Endothelial cell of umbilical vein (primary cell): ENCODE data around the gene ENOX2. TPM values are rescaled to one million over a fixed set of nuclear protein-coding genes. Genes with fewer than 3 reads are reported as not detected.

ENCODE experiments used
- BruUV-seq: library from RNA; stranded (reverse); fragments of 400-500 nt; replicated peaks from 2 replicates; lab custom pipeline; 2021; lab: Mats Ljungman, UMichigan
- CTCF ChIA-PET: fragments of 300-600, 350-600 bp; sonication (Branson Sonifier 250); formaldehyde crosslinking; loops from one replicate; lab custom pipeline; 2021; ENCODE audit warnings: antibody characterized with exemption, inconsistent platforms; lab: Charles Lee
- POLR2A ChIA-PET: fragments of 300-600, 350-600 bp; sonication (Branson Sonifier 250); formaldehyde crosslinking; loops from one replicate; lab custom pipeline; 2021; ENCODE audit warnings: antibody characterized with exemption, inconsistent platforms; lab: Charles Lee
- DNase-seq: peaks from one replicate; pipeline ENCODE4 v3.0.0-alpha.2; 2011; ENCODE audit warnings: low read depth, low spot score
- FAIRE-seq: peaks from 2 replicates; lab custom pipeline; 2011; peaks lifted over from hg19 to GRCh38; lab: Jason Lieb, UNC
- H2AFZ ChIP-seq: 2 replicates; pipeline ENCODE4 v1.6.0; 2012; ENCODE audit warnings: low read depth, low read length, control low read depth, inconsistent platforms
- H3K27ac ChIP-seq: 2 replicates; pipeline ENCODE4 v1.5.1; 2011; ENCODE audit warnings: low read depth, mild to moderate bottlenecking, control low read depth, low read length, moderate library complexity; ENCODE audit not compliant: insufficient read depth
- H3K27me3 ChIP-seq, 2 experiments: 2 replicates each; pipeline versions ENCODE4 v1.6.0 to v1.6.1; 2011; ENCODE audit warnings: low read length in 2 of 2, mixed read lengths in 1 of 2; ENCODE audit not compliant: control insufficient read depth in 2 of 2, insufficient read depth in 2 of 2
- H3K36me3 ChIP-seq, 2 experiments: 2 replicates in 1 of 2; 3 replicates in 1 of 2; pipeline ENCODE4 v1.5.1; 2011; ENCODE audit warnings: low read length in 2 of 2, mild to moderate bottlenecking in 1 of 2, moderate library complexity in 1 of 2; ENCODE audit not compliant: control insufficient read depth in 2 of 2, insufficient read depth in 2 of 2; ENCODE audit errors: extremely low read depth in 1 of 2
- H3K4me1 ChIP-seq: 3 replicates; pipeline ENCODE4 v1.5.1; 2011; ENCODE audit warnings: mild to moderate bottlenecking, low read length; ENCODE audit not compliant: control insufficient read depth, insufficient read depth; ENCODE audit errors: extremely low read depth
- H3K4me2 ChIP-seq: 2 replicates; pipeline ENCODE4 v1.6.1; 2011; ENCODE audit warnings: low read length, control low read depth, mixed read lengths; ENCODE audit not compliant: insufficient read depth
- H3K4me3 ChIP-seq, 3 experiments: fragments of 200-600 bp in 1 of 3; sonication (generic), shearing (Covaris generic) in 1 of 3; replicated peaks in 1 of 3; 2 replicates each; pipeline ENCODE4 v1.5.1; 2011 to 2016; ENCODE audit warnings: control low read depth in 3 of 3, low read length in 3 of 3, mild to moderate bottlenecking in 2 of 3, inconsistent platforms in 1 of 3, low read depth in 1 of 3, moderate library complexity in 1 of 3; ENCODE audit not compliant: insufficient read depth in 1 of 3
- H3K79me2 ChIP-seq: 2 replicates; pipeline ENCODE4 v1.6.0; 2012; ENCODE audit warnings: low read length, inconsistent platforms; ENCODE audit not compliant: control insufficient read depth, insufficient read depth
- H3K9ac ChIP-seq: replicated peaks from 2 replicates; pipeline ENCODE3; 2011; ENCODE audit warnings: low read length, control low read depth; ENCODE audit not compliant: insufficient read depth; ENCODE audit errors: extremely low read depth
- H3K9me1 ChIP-seq: replicated peaks from 3 replicates; pipeline ENCODE4 v1.6.0; 2011; ENCODE audit warnings: mild to moderate bottlenecking, low read length; ENCODE audit not compliant: control insufficient read depth, insufficient read depth; ENCODE audit errors: extremely low read depth
- H3K9me3 ChIP-seq: replicated peaks from 2 replicates; pipeline ENCODE4 v1.5.1; 2012; ENCODE audit warnings: low read length, inconsistent platforms; ENCODE audit not compliant: control insufficient read depth, insufficient read depth
- H4K20me1 ChIP-seq: replicated peaks from 2 replicates; pipeline ENCODE3; 2011; ENCODE audit warnings: mild to moderate bottlenecking, low read length; ENCODE audit not compliant: control insufficient read depth, insufficient read depth; ENCODE audit errors: extremely low read depth
- EZH2 ChIP-seq: IDR thresholded peaks from 2 replicates; pipeline ENCODE4 v1.6.1; 2012; ENCODE audit warnings: borderline replicate concordance, low read depth, mild to moderate bottlenecking, moderate library complexity, low read length, inconsistent platforms; ENCODE audit not compliant: severe bottlenecking
- FOS ChIP-seq: IDR thresholded peaks from 2 replicates; pipeline ENCODE4 v1.6.1; 2011; ENCODE audit warnings: mild to moderate bottlenecking, low read length, moderate library complexity, borderline replicate concordance; ENCODE audit not compliant: insufficient read depth
- GATA2 ChIP-seq: IDR thresholded peaks from 2 replicates; pipeline ENCODE4 v1.7.0; 2011; ENCODE audit warnings: low read depth, mild to moderate bottlenecking, moderate library complexity, mixed read lengths, low read length; ENCODE audit not compliant: insufficient read length, insufficient read depth
- JUN ChIP-seq: IDR thresholded peaks from 2 replicates; pipeline ENCODE4 v1.6.1; 2011; ENCODE audit warnings: borderline replicate concordance, low read depth; ENCODE audit not compliant: insufficient read length, insufficient read depth
- MYC ChIP-seq: IDR thresholded peaks from one replicate; pipeline ENCODE4 v1.6.1; 2011; ENCODE audit warnings: mild to moderate bottlenecking, low read depth, low read length
- POLR2A ChIP-seq: IDR thresholded peaks from 2 replicates; pipeline ENCODE4 v1.6.1; 2012; ENCODE audit warnings: low read depth, mild to moderate bottlenecking, control low read depth, low read length
- POLR2AphosphoS5 ChIP-seq: IDR thresholded peaks from 2 replicates; pipeline ENCODE4 v1.6.1; 2012; ENCODE audit warnings: low read depth, mild to moderate bottlenecking, control low read depth, low read length, moderate library complexity; ENCODE audit not compliant: insufficient read depth
- dilution Hi-C: fragments of 300-500 bp; cut with MboI; formaldehyde crosslinking; loops from one replicate; pipeline ENCODE4 v1.15.0; 2019; ENCODE audit warnings: low sequenced_read_pairs; ENCODE audit not compliant: extremely low pct_ligation_motif_present
- intact Hi-C: fragments of 100-400 bp; cut with micrococcal nuclease; formaldehyde crosslinking; loops from one replicate; pipeline ENCODE4 v1.10.0; 2022
- polyA plus RNA-seq, 4 experiments: library from polyadenylated mRNA; depleted of rRNA in 3 of 4; stranded (reverse) in 3 of 4; unstranded in 1 of 4; fragments of >200 nt; gene quantifications; 2 replicates each; pipeline versions ENCODE4 v1.2.1 to v1.2.3, GENCODE V29; 2011 to 2012; ENCODE audit warnings: missing spikeins in 1 of 4
- total RNA-seq: library from RNA; stranded (reverse); gene quantifications from 2 replicates; pipeline ENCODE4 v1.2.3, GENCODE V29; 2021
- TF ChIP-seq, protein P1 (sequence below), 2 donors: IDR thresholded peaks; 1 replicate in 1 of 2; 2 replicates in 1 of 2; pipeline ENCODE4 v1.5.1; 2011; ENCODE audit warnings: low read length in 2 of 2, mild to moderate bottlenecking in 2 of 2, moderate library complexity in 2 of 2, control low read depth in 1 of 2, inconsistent platforms in 1 of 2, low read depth in 1 of 2; ENCODE audit not compliant: insufficient read depth in 1 of 2; ENCODE audit errors: extremely low read depth in 1 of 2
- TF ChIP-seq, protein P2 (sequence below): IDR thresholded peaks from 2 replicates; pipeline ENCODE4 v1.6.1; 2011; ENCODE audit not compliant: insufficient read depth, insufficient read length

Gene ENOX2
- total and polyA plus RNA-seq, 2 donors (not counting 3 experiments of a cell fraction or from before 2014, with no cell fraction given) = 5.5 to 13.1 TPM

DNA sequence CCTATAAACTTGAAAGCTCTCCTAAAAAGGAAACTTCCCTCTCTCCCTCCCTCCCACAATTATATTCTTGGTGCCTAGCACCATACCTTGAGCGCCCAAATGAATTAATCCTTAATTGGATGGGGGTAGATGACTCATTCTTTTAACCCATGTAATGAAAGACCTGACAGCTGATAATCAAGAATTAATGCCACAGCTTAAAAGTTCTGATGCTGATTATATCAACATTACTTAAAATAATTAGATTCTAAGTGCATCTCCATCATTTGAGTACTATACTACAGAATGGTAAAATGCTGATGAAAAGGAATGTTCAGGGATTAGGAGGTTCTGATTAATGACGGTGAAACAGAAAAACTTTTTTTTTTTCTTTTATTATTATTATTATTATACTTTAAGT lies 117.0 kb downstream of the ENOX2 start:
- no peak for TF ChIP-seq POLR2AphosphoS5
- TF ChIP-seq EZH2 = no peak
- H3K9me3 ChIP-seq = no peaks in the 10 kb centered on the region
- no peaks in the 10 kb centered on the region for H3K27me3 ChIP-seq
- intact Hi-C loops = no loop called here
- no peak overlapping the region for H3K27ac ChIP-seq
- dilution Hi-C loops = no loop called here
- no peaks in the 10 kb centered on the region for H3K79me2 ChIP-seq
- no peak overlapping the region for H3K4me2 ChIP-seq
- no peaks in the 10 kb centered on the region for H3K9me1 ChIP-seq
- no peak overlapping the region for H3K9ac ChIP-seq
- POLR2A ChIA-PET = no interaction called here
- CTCF ChIA-PET = no interaction called here
- H2AFZ ChIP-seq = no peak overlapping the region
- H3K36me3 ChIP-seq = no peaks in the 10 kb centered on the region
- FAIRE-seq = no peak
- H3K4me3 ChIP-seq = no peak overlapping the region
- no peaks in the 10 kb centered on the region for H3K4me1 ChIP-seq
- BruUV-seq = no TSS peak
- H4K20me1 ChIP-seq = no peaks in the 10 kb centered on the region
- DNase-seq = no peak

DNA sequence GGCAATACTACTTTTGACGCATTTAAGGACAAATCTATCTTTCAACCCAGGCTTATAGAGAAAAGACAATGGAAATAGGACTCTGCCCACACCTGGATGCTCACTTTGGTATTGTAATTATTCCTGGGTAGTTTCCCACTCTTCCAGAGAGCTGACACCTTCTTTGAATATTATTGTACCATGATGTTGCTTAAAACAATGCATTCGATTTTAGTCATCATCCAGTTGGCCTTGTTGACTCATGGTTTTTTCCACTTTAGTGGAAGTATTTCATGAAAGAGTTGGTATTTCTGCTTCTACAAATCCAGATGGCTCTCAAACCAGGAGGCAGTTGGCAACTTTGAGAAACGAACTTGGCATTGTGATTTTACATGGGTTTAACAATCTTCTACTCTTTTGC lies 124.2 kb downstream of the ENOX2 start:
- no peaks in the 10 kb centered on the region for H3K79me2 ChIP-seq

More for the DNA sequence above, 124.2 kb downstream of the ENOX2 start:
- Histone ChIP-seq H3K27ac (no peak overlapping the region), H3K4me2 (no peak overlapping the region), H3K9me3 (no peaks in the 10 kb centered on the region), H4K20me1 (no peaks in the 10 kb centered on the region), H3K4me3 (no peak overlapping the region), H3K9me1 (no peaks in the 10 kb centered on the region), H3K9ac (no peak overlapping the region), H3K27me3 (no peaks in the 10 kb centered on the region), H3K4me1 (no peaks in the 10 kb centered on the region), H3K36me3 (no peaks in the 10 kb centered on the region), H2AFZ (no peak overlapping the region)
- FAIRE-seq (no peak), DNase-seq (no peak)
- no TSS peak for BruUV-seq
- dilution Hi-C loops = no loop called here
- no peak for TF ChIP-seq EZH2
- no peak for TF ChIP-seq GATA2
- TF ChIP-seq JUN = no peak
- no peak for TF ChIP-seq MYC
- TF ChIP-seq, protein P1, sequence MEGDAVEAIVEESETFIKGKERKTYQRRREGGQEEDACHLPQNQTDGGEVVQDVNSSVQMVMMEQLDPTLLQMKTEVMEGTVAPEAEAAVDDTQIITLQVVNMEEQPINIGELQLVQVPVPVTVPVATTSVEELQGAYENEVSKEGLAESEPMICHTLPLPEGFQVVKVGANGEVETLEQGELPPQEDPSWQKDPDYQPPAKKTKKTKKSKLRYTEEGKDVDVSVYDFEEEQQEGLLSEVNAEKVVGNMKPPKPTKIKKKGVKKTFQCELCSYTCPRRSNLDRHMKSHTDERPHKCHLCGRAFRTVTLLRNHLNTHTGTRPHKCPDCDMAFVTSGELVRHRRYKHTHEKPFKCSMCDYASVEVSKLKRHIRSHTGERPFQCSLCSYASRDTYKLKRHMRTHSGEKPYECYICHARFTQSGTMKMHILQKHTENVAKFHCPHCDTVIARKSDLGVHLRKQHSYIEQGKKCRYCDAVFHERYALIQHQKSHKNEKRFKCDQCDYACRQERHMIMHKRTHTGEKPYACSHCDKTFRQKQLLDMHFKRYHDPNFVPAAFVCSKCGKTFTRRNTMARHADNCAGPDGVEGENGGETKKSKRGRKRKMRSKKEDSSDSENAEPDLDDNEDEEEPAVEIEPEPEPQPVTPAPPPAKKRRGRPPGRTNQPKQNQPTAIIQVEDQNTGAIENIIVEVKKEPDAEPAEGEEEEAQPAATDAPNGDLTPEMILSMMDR (IDR thresholded peaks at IDR 0.05; ENCODE audit: extremely low read depth in 1 of 2, insufficient read depth in 1 of 2, low read depth in 1 of 2, low read length in 2 of 2) = no peak
- no peak for TF ChIP-seq POLR2A
- TF ChIP-seq FOS = no peak
- TF ChIP-seq, protein P2, sequence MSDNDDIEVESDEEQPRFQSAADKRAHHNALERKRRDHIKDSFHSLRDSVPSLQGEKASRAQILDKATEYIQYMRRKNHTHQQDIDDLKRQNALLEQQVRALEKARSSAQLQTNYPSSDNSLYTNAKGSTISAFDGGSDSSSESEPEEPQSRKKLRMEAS = no peak
- TF ChIP-seq POLR2AphosphoS5 = no peak
- intact Hi-C loops = no loop called here
- ChIA-PET CTCF (no interaction called here), POLR2A (no interaction called here)
